Calu3 (cell line): ENCODE data around the gene STS. TPM values are rescaled to one million over a fixed set of nuclear protein-coding genes. Genes with fewer than 3 reads are reported as not detected.

ENCODE experiments used
- BruUV-seq: library from RNA; stranded (reverse); fragments of 400-500 nt; replicated peaks from 2 replicates; lab custom pipeline; 2021; lab: Mats Ljungman, UMichigan
- CTCF ChIA-PET: fragments of 300-600 bp; sonication (Branson Sonifier 250); formaldehyde crosslinking; loops from one replicate; lab custom pipeline; 2022; ENCODE audit warnings: antibody characterized with exemption; lab: Charles Lee
- DNase-seq: peaks from one replicate; pipeline ENCODE4 v3.0.0; 2022
- H3K27ac Mint-ChIP-seq: one replicate; pipeline ENCODE4 v1.8.0; 2022; ENCODE audit warnings: mixed read lengths; ENCODE audit not compliant: unreplicated experiment
- H3K27me3 Mint-ChIP-seq: one replicate; pipeline ENCODE4 v1.8.0; 2022; ENCODE audit warnings: mixed read lengths; ENCODE audit not compliant: unreplicated experiment
- H3K36me3 Mint-ChIP-seq: one replicate; pipeline ENCODE4 v1.8.0; 2022; ENCODE audit warnings: mild to moderate bottlenecking, moderate library complexity, mixed read lengths; ENCODE audit not compliant: insufficient read depth, unreplicated experiment
- H3K4me1 Mint-ChIP-seq: one replicate; pipeline ENCODE4 v1.8.0; 2022; ENCODE audit warnings: mild to moderate bottlenecking, low read depth, mixed read lengths; ENCODE audit not compliant: unreplicated experiment
- H3K4me3 Mint-ChIP-seq: one replicate; pipeline ENCODE4 v1.8.0; 2022; ENCODE audit warnings: mild to moderate bottlenecking, low read depth, moderate library complexity, mixed read lengths; ENCODE audit not compliant: unreplicated experiment
- H3K9me3 Mint-ChIP-seq: one replicate; pipeline ENCODE4 v1.8.0; 2022; ENCODE audit warnings: low read depth, mixed read lengths; ENCODE audit not compliant: unreplicated experiment
- intact Hi-C: fragments of 100-400 bp; cut with micrococcal nuclease; formaldehyde crosslinking; loops from one replicate; pipeline ENCODE4 v1.10.0; 2022; ENCODE audit not compliant: unreplicated experiment
- total RNA-seq: library from RNA; stranded (reverse); gene quantifications from 2 replicates; pipeline ENCODE4 v1.2.3, GENCODE V29; 2022
- TF ChIP-seq, protein P1 (sequence below): fragments of 200-600 bp; IDR thresholded peaks from one replicate; pipeline ENCODE4 v1.8.0; 2022; ENCODE audit warnings: antibody characterized with exemption; ENCODE audit not compliant: unreplicated experiment

The STS gene
- total RNA-seq, 1 experiment from 2014 or later: 11.4 TPM

DNA sequence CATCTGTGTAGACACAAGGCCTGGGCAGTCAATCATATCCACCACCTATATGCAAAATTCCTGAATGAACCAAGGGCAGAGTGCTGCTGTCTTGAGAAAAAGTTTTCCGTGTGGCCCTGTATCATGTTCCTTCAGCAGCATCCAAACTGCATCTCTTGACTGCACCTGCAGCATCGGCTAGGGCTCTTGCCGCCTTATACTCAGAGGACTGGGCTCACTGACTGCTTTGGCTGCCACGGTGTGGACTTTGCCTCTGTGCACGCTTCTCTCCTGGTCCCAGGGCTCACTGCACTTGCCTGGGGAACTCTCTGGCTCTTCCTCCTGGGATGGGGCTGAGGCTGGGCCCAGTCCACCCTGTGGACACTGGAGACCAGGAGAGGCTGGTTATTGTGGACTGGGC, 39.5 kb upstream of the STS start:
- Mint-ChIP-seq H3K36me3 (no peaks in the 10 kb centered on the region), H3K4me1 (peaks cover 25% of the 10 kb centered on the region), H3K4me3 (no peak overlapping the region), H3K27me3 (no peaks in the 10 kb centered on the region), H3K27ac (no peak overlapping the region), H3K9me3 (no peaks in the 10 kb centered on the region)
- no peak for DNase-seq
- intact Hi-C loops: no loop called here
- CTCF ChIA-PET: no interaction called here
- TF ChIP-seq, protein P1, sequence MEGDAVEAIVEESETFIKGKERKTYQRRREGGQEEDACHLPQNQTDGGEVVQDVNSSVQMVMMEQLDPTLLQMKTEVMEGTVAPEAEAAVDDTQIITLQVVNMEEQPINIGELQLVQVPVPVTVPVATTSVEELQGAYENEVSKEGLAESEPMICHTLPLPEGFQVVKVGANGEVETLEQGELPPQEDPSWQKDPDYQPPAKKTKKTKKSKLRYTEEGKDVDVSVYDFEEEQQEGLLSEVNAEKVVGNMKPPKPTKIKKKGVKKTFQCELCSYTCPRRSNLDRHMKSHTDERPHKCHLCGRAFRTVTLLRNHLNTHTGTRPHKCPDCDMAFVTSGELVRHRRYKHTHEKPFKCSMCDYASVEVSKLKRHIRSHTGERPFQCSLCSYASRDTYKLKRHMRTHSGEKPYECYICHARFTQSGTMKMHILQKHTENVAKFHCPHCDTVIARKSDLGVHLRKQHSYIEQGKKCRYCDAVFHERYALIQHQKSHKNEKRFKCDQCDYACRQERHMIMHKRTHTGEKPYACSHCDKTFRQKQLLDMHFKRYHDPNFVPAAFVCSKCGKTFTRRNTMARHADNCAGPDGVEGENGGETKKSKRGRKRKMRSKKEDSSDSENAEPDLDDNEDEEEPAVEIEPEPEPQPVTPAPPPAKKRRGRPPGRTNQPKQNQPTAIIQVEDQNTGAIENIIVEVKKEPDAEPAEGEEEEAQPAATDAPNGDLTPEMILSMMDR: no peak
- no TSS peak for BruUV-seq

DNA sequence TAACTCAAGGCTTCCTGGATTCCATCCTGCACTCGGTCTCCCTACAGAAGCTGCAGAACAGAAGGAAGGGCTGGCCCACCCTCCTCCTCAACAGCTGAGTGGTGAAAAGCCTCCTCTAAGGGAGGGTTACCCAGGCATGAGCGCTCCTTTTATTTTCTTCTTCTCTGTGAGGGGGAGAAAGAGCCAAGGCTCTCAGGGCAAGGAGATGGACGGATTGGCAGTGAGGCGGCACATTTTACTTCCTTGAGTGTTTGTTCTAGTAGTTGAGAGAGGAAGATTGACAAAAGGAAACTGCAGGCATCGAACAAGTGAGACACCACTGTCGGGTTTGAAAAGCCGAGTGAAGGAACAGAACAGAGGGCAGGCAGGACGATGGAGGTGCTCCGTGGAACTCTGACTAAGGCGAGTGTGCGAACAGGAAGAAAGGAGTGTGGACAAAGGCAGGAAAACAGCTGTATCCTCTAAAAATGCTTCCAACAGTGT, 38.4 kb upstream of the STS start:
- no peaks in the 10 kb centered on the region for H3K9me3 Mint-ChIP-seq
- no peak overlapping the region for H3K4me3 Mint-ChIP-seq
- peaks cover 25% of the 10 kb centered on the region for H3K4me1 Mint-ChIP-seq
- CTCF ChIA-PET: no interaction called here
- no peaks in the 10 kb centered on the region for H3K36me3 Mint-ChIP-seq
- TF ChIP-seq, protein P1: no peak
- peak overlapping the region; percentile 1 for H3K27ac Mint-ChIP-seq
- no peak for DNase-seq
- intact Hi-C loops: no loop called here
- no TSS peak for BruUV-seq
- no peaks in the 10 kb centered on the region for H3K27me3 Mint-ChIP-seq

DNA sequence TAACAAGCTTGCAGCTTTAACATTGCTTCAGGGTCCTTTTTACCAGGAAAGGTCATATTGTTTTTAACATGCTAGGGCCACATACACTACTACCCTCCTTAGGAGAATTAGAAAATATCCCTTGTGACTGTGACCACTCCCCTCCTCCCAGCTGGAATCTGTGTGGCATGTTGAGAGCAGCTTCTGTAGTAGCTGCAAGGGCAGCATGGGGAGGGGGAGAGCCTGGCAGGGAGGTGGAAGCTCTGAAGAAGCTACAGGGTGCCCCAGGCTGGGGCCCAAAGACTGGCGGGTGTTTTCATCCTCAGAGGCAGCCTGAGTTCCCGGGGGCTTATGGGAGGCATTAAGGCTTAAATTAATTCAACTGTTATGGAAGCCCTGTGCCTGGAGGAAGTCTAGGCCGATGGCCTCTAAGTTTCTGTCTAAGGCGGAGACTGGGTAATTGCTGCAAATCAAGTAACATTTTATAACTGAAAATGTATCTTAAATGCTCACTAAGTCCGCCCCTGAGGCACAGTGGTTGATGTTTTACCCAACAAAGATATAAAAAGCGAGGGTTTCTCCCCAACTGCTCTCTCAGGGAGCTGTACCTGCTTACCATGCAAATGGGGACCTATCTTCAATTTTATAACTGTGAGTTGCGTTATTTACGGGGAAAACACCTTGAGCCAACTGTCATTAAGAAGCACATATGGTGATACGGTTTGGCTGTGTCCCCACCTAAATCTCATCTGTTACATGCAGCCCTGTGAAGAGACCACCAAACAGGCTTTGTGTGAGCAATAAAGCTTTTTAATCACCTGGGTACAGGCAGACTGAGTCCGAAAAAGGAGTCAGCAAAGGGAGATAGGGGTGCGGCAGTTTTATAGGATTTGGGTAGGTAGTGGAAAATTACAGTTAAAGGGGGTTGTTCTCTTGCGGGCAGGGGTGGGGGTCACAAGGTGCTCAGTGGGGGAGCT, 37.4 kb upstream of the STS start:
- TF ChIP-seq, protein P1: no peak
- Mint-ChIP-seq H3K27me3 (no peaks in the 10 kb centered on the region), H3K4me1 (peaks cover 25% of the 10 kb centered on the region), H3K9me3 (no peaks in the 10 kb centered on the region), H3K27ac (no peak overlapping the region), H3K4me3 (no peak overlapping the region), H3K36me3 (no peaks in the 10 kb centered on the region)
- intact Hi-C loops: no loop called here
- CTCF ChIA-PET: no interaction called here
- no TSS peak for BruUV-seq
- no peak for DNase-seq

DNA sequence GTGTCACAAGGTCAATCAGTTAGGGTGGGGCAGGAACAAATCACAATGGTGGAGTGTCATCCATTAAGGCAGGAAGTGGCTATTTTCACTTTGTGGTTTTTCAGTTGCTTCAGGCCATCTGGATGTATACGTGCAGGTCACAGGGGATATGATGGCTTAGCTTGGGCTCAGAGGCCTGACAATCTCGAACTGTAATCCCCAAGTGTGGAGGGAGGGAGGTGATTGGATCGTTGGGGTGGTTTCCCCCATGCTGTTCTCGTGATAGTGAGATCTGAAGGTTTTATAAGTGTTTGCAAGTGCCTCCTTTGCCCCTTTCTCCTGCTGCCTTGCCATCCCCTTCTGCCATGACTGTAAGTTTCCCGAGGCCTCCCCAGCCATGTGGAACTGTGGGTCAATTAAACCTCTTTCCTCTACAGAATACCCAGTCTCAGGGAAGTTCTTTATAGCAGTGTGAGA, 36.7 kb upstream of the STS start:
- H3K27ac Mint-ChIP-seq: no peak overlapping the region
- CTCF ChIA-PET: no interaction called here
- intact Hi-C loops: no loop called here
- peaks cover 25% of the 10 kb centered on the region for H3K4me1 Mint-ChIP-seq
- H3K36me3 Mint-ChIP-seq: no peaks in the 10 kb centered on the region
- TF ChIP-seq, protein P1: no peak
- H3K9me3 Mint-ChIP-seq: no peaks in the 10 kb centered on the region
- no peaks in the 10 kb centered on the region for H3K27me3 Mint-ChIP-seq
- BruUV-seq: no TSS peak
- no peak for DNase-seq
- H3K4me3 Mint-ChIP-seq: no peak overlapping the region
